Measurements from ENCODE around the gene IER3.

- no peak for TF ChIP-seq CTCF (IDR thresholded peaks at IDR 0.05; ENCODE audit: low read depth, low read length, missing input control)
- no peak for TF ChIP-seq JUND (IDR thresholded peaks at IDR 0.05)
- no peak for TF ChIP-seq REST (IDR thresholded peaks at IDR 0.05)
- no peak for TF ChIP-seq MAX (IDR thresholded peaks at IDR 0.05)
- no peak for TF ChIP-seq ZBTB33 (IDR thresholded peaks at IDR 0.05)
- no peak for TF ChIP-seq ATF3 (IDR thresholded peaks at IDR 0.05)
- TF ChIP-seq GABPA (IDR thresholded peaks at IDR 0.05 in 1 of 2, conservative IDR thresholded peaks at IDR 0.05 in 1 of 2): no peak
- no peak for TF ChIP-seq TAF1 (conservative IDR thresholded peaks at IDR 0.05)
- no peak for TF ChIP-seq RAD21 (IDR thresholded peaks at IDR 0.05)
- no peak for TF ChIP-seq HNF4G (IDR thresholded peaks at IDR 0.05)
Measured at GRCh38 chr6:30741063-30741779, 3.1 kb downstream of the IER3 start.

All from liver (tissue), 3 donors.